Esophagus muscularis mucosa (tissue), 4 donors: ENCODE results near the gene DOK4. TPM values are rescaled to one million over a fixed set of nuclear protein-coding genes. Genes with fewer than 3 reads are reported as not detected.
"Not testable (repeated sequence)": the region's sequence is repeated elsewhere in the genome, so short reads cannot be mapped to it uniquely, and the experiment has no call there.

Source experiments
- DNase-seq: peaks from one replicate; pipeline ENCODE4 v3.0.0-alpha.2; 2017; ENCODE audit errors: extremely low spot score
- H3K27ac ChIP-seq, 4 donors: fragments of 200-600 bp; sonication (generic); replicated peaks in 1 of 4; 1 replicate in 3 of 4; 2 replicates in 1 of 4; pipeline ENCODE4 v1.5.1; 2016 to 2019; ENCODE audit warnings: mild to moderate bottlenecking in 1 of 4
- H3K27me3 ChIP-seq, 4 donors: fragments of 200-600 bp; sonication (generic); one replicate each; pipeline versions ENCODE4 v1.5.1 to v1.6.0; 2016 to 2019
- H3K36me3 ChIP-seq, 4 donors: fragments of 200-600 bp; sonication (generic); one replicate each; pipeline ENCODE4 v1.5.1; 2016 to 2019
- H3K4me1 ChIP-seq, 4 donors: fragments of 200-600 bp; sonication (generic); one replicate each; pipeline ENCODE4 v1.5.1; 2016 to 2019
- H3K4me3 ChIP-seq, 4 donors: fragments of 200-600 bp; sonication (generic); 1 replicate in 2 of 4; 2 replicates in 2 of 4; pipeline ENCODE4 v1.5.1; 2016 to 2019; ENCODE audit warnings: mild to moderate bottlenecking in 4 of 4, moderate library complexity in 1 of 4
- H3K9me3 ChIP-seq, 4 donors: fragments of 200-600 bp; sonication (generic); 1 replicate in 3 of 4; 2 replicates in 1 of 4; pipeline ENCODE4 v1.5.1; 2016 to 2019
- EP300 ChIP-seq: sonication (generic); formaldehyde crosslinking; IDR thresholded peaks from one replicate; pipeline ENCODE4 v1.6.1; 2017; ENCODE audit warnings: antibody characterized with exemption
- POLR2A ChIP-seq: fragments of 450-650 bp; IDR thresholded peaks from one replicate; pipeline ENCODE4 v1.6.1; 2017; ENCODE audit warnings: antibody characterized with exemption, moderate library complexity, mild to moderate bottlenecking, low read depth
- POLR2AphosphoS5 ChIP-seq, 2 donors: sonication (generic); formaldehyde crosslinking; IDR thresholded peaks; one replicate each; pipeline ENCODE4 v1.6.1; 2017; ENCODE audit warnings: antibody characterized with exemption in 2 of 2
- WGBS: methylation state at CpG from one replicate; pipeline ENCODE4 v1.1.5; 2018; 5-methylcytosine and 5-hydroxymethylcytosine counted together
- intact Hi-C: fragments of 100-400 bp; cut with DNase I; formaldehyde crosslinking; loops from one replicate; pipeline ENCODE4 v1.15.1; 2023
- total RNA-seq, 4 donors: library from RNA; depleted of rRNA; stranded (reverse); fragments of >200 nt; gene quantifications; one replicate each; pipeline versions ENCODE4 v1.1.0 to v1.2.1, GENCODE V29; 2016
- TF ChIP-seq, protein P1 (sequence below), 3 experiments: fragments of 200-600 bp in 2 of 3; fragments of 450-650 bp in 1 of 3; sonication (generic) in 2 of 3; IDR thresholded peaks; one replicate each; pipeline ENCODE4 v1.5.1; 2017 to 2019; ENCODE audit warnings: antibody characterized with exemption in 3 of 3, mild to moderate bottlenecking in 2 of 3, moderate library complexity in 1 of 3

Gene DOK4
- total RNA-seq, 4 donors from 2014 or later, result 14.5 to 36.7 (median 29.4) TPM

- H3K27ac ChIP-seq, result no peak overlapping the region
- H3K36me3 ChIP-seq, result no peaks in the 10 kb centered on the region
- no peaks in the 10 kb centered on the region for H3K9me3 ChIP-seq
- no peak overlapping the region for H3K4me3 ChIP-seq
- WGBS, result 46% methylated on average over 8 of the region's 9 CpGs
- DNase-seq, result no peak
- no peak for TF ChIP-seq POLR2AphosphoS5 (IDR thresholded peaks at IDR 0.05)
- no peak for TF ChIP-seq POLR2A
- TF ChIP-seq EP300, result no peak
- no peaks in the 10 kb centered on the region for H3K27me3 ChIP-seq
- intact Hi-C loops, result no loop called here
- H3K4me1 ChIP-seq, result no peaks in the 10 kb centered on the region
Measured at GRCh38 chr16:57500578-57501111, 14.4 kb upstream of the DOK4 start.

DNA sequence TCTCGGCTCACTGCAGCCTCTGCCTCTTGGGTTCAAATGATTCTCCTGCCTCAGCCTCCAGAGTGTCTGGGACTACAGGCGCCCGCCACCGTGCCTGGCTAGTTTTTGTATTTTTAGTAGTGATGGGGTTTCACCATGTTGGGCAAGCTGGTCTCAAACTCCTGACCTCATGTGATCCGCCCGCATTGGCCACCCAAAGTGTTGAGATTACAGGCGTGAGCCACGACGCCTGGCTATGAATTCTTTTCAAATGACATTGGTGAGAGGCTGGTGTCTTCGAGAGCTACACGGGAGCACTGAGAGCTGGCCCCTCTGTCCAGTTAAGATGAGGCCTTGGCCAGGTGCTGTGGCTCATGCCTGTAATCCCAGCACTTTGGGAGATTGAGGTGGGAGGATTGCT lies 13.6 kb upstream of the DOK4 start:
- H3K4me3 ChIP-seq, DNase-seq, intact Hi-C loops, H3K9me3 ChIP-seq, H3K27me3 ChIP-seq, H3K36me3 ChIP-seq, H3K27ac ChIP-seq, H3K4me1 ChIP-seq: not testable (repeated sequence)
- WGBS, result 95% methylated on average over 3 of the region's 11 CpGs

- Histone ChIP-seq H3K4me1 (no peaks in the 10 kb centered on the region), H3K4me3 (no peak overlapping the region), H3K27me3 (no peaks in the 10 kb centered on the region), H3K27ac (no peak overlapping the region), H3K36me3 (no peaks in the 10 kb centered on the region), H3K9me3 (no peaks in the 10 kb centered on the region)
- no peak for DNase-seq
- intact Hi-C loops, result no loop called here
- 96% methylated on average over 4 of the region's 4 CpGs for WGBS
- TF ChIP-seq POLR2A, result no peak
- no peak for TF ChIP-seq POLR2AphosphoS5 (IDR thresholded peaks at IDR 0.05)
- TF ChIP-seq EP300, result no peak
- TF ChIP-seq, protein P1, sequence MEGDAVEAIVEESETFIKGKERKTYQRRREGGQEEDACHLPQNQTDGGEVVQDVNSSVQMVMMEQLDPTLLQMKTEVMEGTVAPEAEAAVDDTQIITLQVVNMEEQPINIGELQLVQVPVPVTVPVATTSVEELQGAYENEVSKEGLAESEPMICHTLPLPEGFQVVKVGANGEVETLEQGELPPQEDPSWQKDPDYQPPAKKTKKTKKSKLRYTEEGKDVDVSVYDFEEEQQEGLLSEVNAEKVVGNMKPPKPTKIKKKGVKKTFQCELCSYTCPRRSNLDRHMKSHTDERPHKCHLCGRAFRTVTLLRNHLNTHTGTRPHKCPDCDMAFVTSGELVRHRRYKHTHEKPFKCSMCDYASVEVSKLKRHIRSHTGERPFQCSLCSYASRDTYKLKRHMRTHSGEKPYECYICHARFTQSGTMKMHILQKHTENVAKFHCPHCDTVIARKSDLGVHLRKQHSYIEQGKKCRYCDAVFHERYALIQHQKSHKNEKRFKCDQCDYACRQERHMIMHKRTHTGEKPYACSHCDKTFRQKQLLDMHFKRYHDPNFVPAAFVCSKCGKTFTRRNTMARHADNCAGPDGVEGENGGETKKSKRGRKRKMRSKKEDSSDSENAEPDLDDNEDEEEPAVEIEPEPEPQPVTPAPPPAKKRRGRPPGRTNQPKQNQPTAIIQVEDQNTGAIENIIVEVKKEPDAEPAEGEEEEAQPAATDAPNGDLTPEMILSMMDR (IDR thresholded peaks at IDR 0.05), result no peak
Measured at GRCh38 chr16:57498031-57498430, 11.7 kb upstream of the DOK4 start.

GRCh38 chr16:57497121-57497520 lies 10.8 kb upstream of the DOK4 start:
- no peak overlapping the region for H3K4me3 ChIP-seq
- intact Hi-C loops, result no loop called here
- TF ChIP-seq POLR2A (no peak), POLR2AphosphoS5 (IDR thresholded peaks at IDR 0.05) (no peak)
- TF ChIP-seq, protein P1 (IDR thresholded peaks at IDR 0.05), result no peak
- H3K36me3 ChIP-seq, result no peaks in the 10 kb centered on the region
- H3K27me3 ChIP-seq, result no peaks in the 10 kb centered on the region
- DNase-seq, result no peak
- 84% methylated on average over 13 of the region's 13 CpGs for WGBS
- H3K27ac ChIP-seq, result no peak overlapping the region
- no peaks in the 10 kb centered on the region for H3K4me1 ChIP-seq
- H3K9me3 ChIP-seq, result no peaks in the 10 kb centered on the region

GRCh38 chr16:57493767-57494166 lies 7.5 kb upstream of the DOK4 start:
- intact Hi-C loops, result no loop called here
- H3K4me1 ChIP-seq, result no peaks in the 10 kb centered on the region
- no peaks in the 10 kb centered on the region for H3K27me3 ChIP-seq
- H3K4me3 ChIP-seq, result no peak overlapping the region
- no peak for DNase-seq
- no peaks in the 10 kb centered on the region for H3K9me3 ChIP-seq
- no peak overlapping the region for H3K27ac ChIP-seq
- TF ChIP-seq EP300 (no peak), POLR2AphosphoS5 (IDR thresholded peaks at IDR 0.05) (no peak), POLR2A (no peak)
- TF ChIP-seq, protein P1 (IDR thresholded peaks at IDR 0.05), result no peak
- no peaks in the 10 kb centered on the region for H3K36me3 ChIP-seq
- 93% methylated on average over 4 of the region's 4 CpGs for WGBS

GRCh38 chr16:57489229-57489628 lies 2.9 kb upstream of the DOK4 start:
- intact Hi-C loops, result loop anchor here (5.0 kb wide), 1 partner anchor 48 kb away; the partner anchor contains the start of gene CCDC102A
- no peaks in the 10 kb centered on the region for H3K27me3 ChIP-seq
- H3K4me3 ChIP-seq, result no peak overlapping the region
- H3K27ac ChIP-seq, result no peak overlapping the region
- no peaks in the 10 kb centered on the region for H3K9me3 ChIP-seq
- peaks cover 18 to 31% (median 26%) of the 10 kb centered on the region in 4 donors for H3K4me1 ChIP-seq
- TF ChIP-seq EP300 (no peak), POLR2A (no peak), POLR2AphosphoS5 (IDR thresholded peaks at IDR 0.05) (no peak)
- TF ChIP-seq, protein P1 (IDR thresholded peaks at IDR 0.05), result no peak
- H3K36me3 ChIP-seq, result no peaks in the 10 kb centered on the region
- WGBS, result 93% methylated on average over 5 of the region's 5 CpGs
- no peak for DNase-seq
